HepG2 (cell line): ENCODE measurements around the gene GSPT1. TPM values are rescaled to one million over a fixed set of nuclear protein-coding genes. Genes with fewer than 3 reads are reported as not detected.
"Not testable (repeated sequence)": the region's sequence is repeated elsewhere in the genome, so short reads cannot be mapped to it uniquely, and the experiment has no call there.

Experiments
- GFI1 ChIP-seq: sonication (generic); formaldehyde crosslinking; IDR thresholded peaks from 2 replicates; pipeline ENCODE4 v1.5.0; 2020; ENCODE audit warnings: missing genetic modification reagents, mild to moderate bottlenecking, borderline replicate concordance
- HMG20B ChIP-seq: conservative IDR thresholded peaks from 2 replicates; pipeline ENCODE4 v1.6.1; 2016; ENCODE audit warnings: missing genetic modification reagents, missing compliant biosample characterization
- HOXA3 ChIP-seq: sonication (generic); formaldehyde crosslinking; IDR thresholded peaks from 2 replicates; pipeline ENCODE4 v1.5.0; 2020; ENCODE audit warnings: missing genetic modification reagents
- NCOR1 ChIP-seq: fragments of 200-600 bp; sonication (generic); IDR thresholded peaks from 2 replicates; pipeline ENCODE4 v1.7.0; 2017; ENCODE audit warnings: antibody characterized with exemption, low read length, borderline replicate concordance
- PHF21A ChIP-seq: sonication (generic); formaldehyde crosslinking; IDR thresholded peaks from 2 replicates; pipeline ENCODE4 v1.5.0; 2020; ENCODE audit warnings: mild to moderate bottlenecking, missing genetic modification reagents
- POGZ ChIP-seq: sonication (generic); formaldehyde crosslinking; IDR thresholded peaks from 2 replicates; pipeline ENCODE4 v1.4.0; 2020; ENCODE audit warnings: mild to moderate bottlenecking, missing genetic modification reagents
- RCOR2 ChIP-seq: IDR thresholded peaks from 2 replicates; pipeline ENCODE4 v1.6.1; 2016; ENCODE audit warnings: missing biosample characterization, missing genetic modification reagents
- SKI ChIP-seq: fragments of 450-650 bp; IDR thresholded peaks from one replicate; pipeline ENCODE4 v1.6.1; 2018; ENCODE audit warnings: mild to moderate bottlenecking; ENCODE audit not compliant: partially characterized antibody
- SOX13 ChIP-seq, 3 experiments: fragments of 450-650 bp in 1 of 3; sonication (generic) in 1 of 3; formaldehyde crosslinking in 1 of 3; IDR thresholded peaks in 2 of 3; conservative IDR thresholded peaks in 1 of 3; 2 replicates each; pipeline versions ENCODE4 v1.5.0 to v1.6.1; 2016 to 2020; ENCODE audit warnings: antibody characterized with exemption in 1 of 3, mild to moderate bottlenecking in 1 of 3, missing compliant biosample characterization in 1 of 3, missing genetic modification reagents in 1 of 3, moderate library complexity in 1 of 3
- SOX6 ChIP-seq, 2 experiments: fragments of 450-650 bp in 1 of 2; sonication (generic) in 1 of 2; formaldehyde crosslinking in 1 of 2; IDR thresholded peaks; 2 replicates each; pipeline versions ENCODE4 v1.4.0 to v1.6.1; 2017 to 2020; ENCODE audit warnings: antibody characterized with exemption in 1 of 2, mild to moderate bottlenecking in 1 of 2, missing genetic modification reagents in 1 of 2
- TEAD3 ChIP-seq: optimal IDR thresholded peaks from 2 replicates; pipeline ENCODE3; 2016; ENCODE audit warnings: borderline replicate concordance
- TRIM24 ChIP-seq: sonication (generic); formaldehyde crosslinking; IDR thresholded peaks from 2 replicates; pipeline ENCODE4 v1.8.0; 2022; ENCODE audit warnings: mild to moderate bottlenecking, missing genetic modification reagents
- ZBTB33 ChIP-seq: sonication (generic); formaldehyde crosslinking; IDR thresholded peaks from 2 replicates; pipeline ENCODE4 v1.4.0; 2020; ENCODE audit warnings: missing genetic modification reagents
- ZMYM2 ChIP-seq: sonication (generic); formaldehyde crosslinking; IDR thresholded peaks from 2 replicates; pipeline ENCODE4 v1.8.0; 2022; ENCODE audit warnings: mild to moderate bottlenecking, missing genetic modification reagents
- ZNF12 ChIP-seq: sonication (generic); formaldehyde crosslinking; IDR thresholded peaks from 2 replicates; pipeline ENCODE4 v1.5.0; 2020; ENCODE audit warnings: missing genetic modification reagents
- ZNF263 ChIP-seq: sonication (generic); formaldehyde crosslinking; IDR thresholded peaks from 2 replicates; pipeline ENCODE4 v1.4.0; 2020; ENCODE audit warnings: missing genetic modification reagents
- ZNF362 ChIP-seq: sonication (generic); formaldehyde crosslinking; IDR thresholded peaks from 2 replicates; pipeline ENCODE4 v1.4.0; 2020; ENCODE audit warnings: missing genetic modification reagents, mild to moderate bottlenecking, borderline replicate concordance
- ZNF770 ChIP-seq: sonication (generic); formaldehyde crosslinking; IDR thresholded peaks from 2 replicates; pipeline ENCODE4 v1.5.0; 2020; ENCODE audit warnings: mild to moderate bottlenecking, missing genetic modification reagents
- polyA plus RNA-seq, 8 experiments: library from polyadenylated mRNA; depleted of rRNA in 3 of 8; stranded (reverse) in 7 of 8; unstranded in 1 of 8; fragments of >200 nt; fragmentation: Illumina TruSeq in 4 of 8; extraction: Trizol in 4 of 8; gene quantifications; 2 replicates each; pipeline versions ENCODE4 v1.2.1 to v1.2.3, GENCODE V29; 2011 to 2016; ENCODE audit warnings: low read depth in 4 of 8, missing spikeins in 1 of 8, mixed read lengths in 1 of 8; ENCODE audit not compliant: insufficient read depth in 1 of 8
- total RNA-seq, 5 experiments: library from RNA; depleted of rRNA; stranded (reverse); fragments of >200 nt; fragmentation: Illumina TruSeq; extraction: Trizol; gene quantifications; 2 replicates each; pipeline ENCODE4 v1.2.3, GENCODE V29; 2016; ENCODE audit warnings: low read depth in 1 of 5

The GSPT1 gene
- total and polyA plus RNA-seq, 2 of the 13 experiments (the other 11 are each of a cell fraction or from before 2014, with no cell fraction given): 120 to 316 TPM

GRCh38 chr16:11825520-11826165 is 90.1 kb downstream of the GSPT1 start (continued):
- TF ChIP-seq ZNF362 (CRISPR knock-in tag) (peak; percentile 70; the same call in 1 of the 2 replicates), SKI (peak; percentile 71), NCOR1 (0 out of 2 replicates have a peak, but pooled peaks have one; percentile 29), TRIM24 (0 out of 2 replicates have a peak, but pooled peaks have one; percentile 46), ZNF12 (CRISPR knock-in tag) (peak; percentile 86; the same call in 1 of the 2 replicates), GFI1 (CRISPR knock-in tag) (peak; percentile 84), HOXA3 (peak; percentile 28; the same call in 1 of the 2 replicates), PHF21A (CRISPR knock-in tag) (peak; percentile 54; the same call in 1 of the 2 replicates), TEAD3 (CRISPR knock-in tag) (peak; percentile 83), ZNF263 (CRISPR knock-in tag) (peak; percentile 59; the same call in 1 of the 2 replicates), SOX13 (CRISPR knock-in tag; conservative IDR thresholded peaks at IDR 0.05 in 1 of 2, IDR thresholded peaks at IDR 0.05 in 1 of 2) (0 out of 4 replicates have a peak, but pooled peaks of 1 of the 2 experiments have one; percentile 13), ZMYM2 (peak; percentile 88), POGZ (CRISPR knock-in tag) (0 out of 2 replicates have a peak, but pooled peaks have one; percentile 13), ZBTB33 (CRISPR knock-in tag) (0 out of 2 replicates have a peak, but pooled peaks have one; percentile 39), HMG20B (CRISPR knock-in tag) (0 out of 2 replicates have a peak, but pooled peaks have one; percentile 60), RCOR2 (CRISPR knock-in tag) (peak; percentile 37; the same call in 1 of the 2 replicates), SOX6 (CRISPR knock-in tag; IDR thresholded peaks at IDR 0.05) (peak; percentile 42; the same call in 1 of the 2 replicates), ZNF770 (CRISPR knock-in tag) (peak; percentile 97)
- TF ChIP-seq SOX13, SOX6 (IDR thresholded peaks at IDR 0.05): not testable (repeated sequence)
